BJ (cell line): ENCODE measurements around the gene GPT2. TPM values are rescaled to one million over a fixed set of nuclear protein-coding genes. Genes with fewer than 3 reads are reported as not detected.

ENCODE experiments used
- CTCF ChIA-PET: fragments of 350-600 bp; formaldehyde crosslinking; extraction: SDS; loops from one replicate; lab custom pipeline; 2021; ENCODE audit warnings: antibody characterized with exemption, inconsistent platforms; lab: Yijun Ruan, JAX
- POLR2A ChIA-PET: fragments of 300-600 bp; sonication (Branson Sonifier 250); formaldehyde crosslinking; extraction: SDS; loops from one replicate; lab custom pipeline; 2021; ENCODE audit warnings: antibody characterized with exemption; lab: Charles Lee
- DNase-seq: peaks from one replicate; pipeline ENCODE4 v3.0.0-alpha.2; 2011; ENCODE audit warnings: low read depth
- H3K27me3 ChIP-seq: 2 replicates; pipeline ENCODE4 v1.6.0; 2011; ENCODE audit warnings: low read length; ENCODE audit not compliant: control insufficient read depth, insufficient read depth
- H3K36me3 ChIP-seq: 2 replicates; pipeline ENCODE4 v1.5.1; 2011; ENCODE audit warnings: low read length; ENCODE audit not compliant: control insufficient read depth, insufficient read depth
- H3K4me3 ChIP-seq: 2 replicates; pipeline ENCODE4 v1.5.1; 2011; ENCODE audit warnings: low read depth, mild to moderate bottlenecking, control low read depth, low read length
- polyA plus RNA-seq: library from polyadenylated mRNA; depleted of rRNA; stranded (reverse); fragments of >200 nt; gene quantifications from 2 replicates; pipeline ENCODE4 v1.2.3, GENCODE V29; 2011
- TF ChIP-seq, protein P1 (sequence below): IDR thresholded peaks from 2 replicates; pipeline ENCODE4 v1.5.1; 2011; ENCODE audit warnings: low read depth, mild to moderate bottlenecking, control low read depth, inconsistent platforms, low read length, moderate library complexity; ENCODE audit not compliant: insufficient read depth

GPT2 gene
- polyA plus RNA-seq, 1 experiment, result 34.1 TPM

DNA sequence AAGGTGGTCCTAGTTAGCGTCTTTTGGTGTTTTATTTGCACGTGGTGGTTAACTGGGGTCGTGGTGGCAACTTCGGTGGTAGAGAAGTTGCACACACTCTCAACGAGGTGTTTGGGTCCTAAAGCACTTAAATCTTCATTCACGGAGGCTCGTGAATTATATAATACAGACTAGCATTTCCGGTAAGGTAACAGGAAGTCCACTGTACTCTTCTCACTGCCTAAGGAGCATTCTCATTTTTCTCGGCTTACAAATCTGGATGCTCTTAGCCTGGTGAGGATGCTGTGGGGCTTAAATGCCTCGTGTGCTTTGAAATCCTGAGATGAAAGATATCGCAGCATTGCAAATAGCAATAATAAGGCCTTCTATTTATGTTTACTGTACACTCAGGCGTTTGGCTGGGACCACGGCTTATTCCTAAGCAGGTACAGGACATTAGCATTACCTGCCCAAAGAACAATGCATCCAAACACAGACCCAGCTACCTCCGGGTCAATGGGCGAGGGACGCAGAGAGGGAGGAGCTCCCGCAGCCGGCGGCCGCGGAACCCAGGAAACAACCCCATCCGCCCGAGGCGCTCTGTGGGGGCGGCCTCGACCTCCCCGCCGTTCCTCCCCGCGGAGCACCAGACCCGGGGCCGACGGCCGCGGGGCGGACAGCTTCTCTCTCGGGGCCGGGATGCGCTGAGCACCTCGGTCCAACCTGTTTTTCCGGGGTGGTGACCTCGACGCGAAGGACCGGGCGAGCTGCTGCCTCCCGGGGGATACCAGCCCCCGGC is 88.5 kb downstream of the GPT2 start:
- POLR2A ChIA-PET, result no interaction called here
- Histone ChIP-seq H3K27me3 (no peaks in the 10 kb centered on the region), H3K4me3 (peak overlapping the region; percentile 97), H3K36me3 (peaks cover 7% of the 10 kb centered on the region)
- TF ChIP-seq, protein P1, sequence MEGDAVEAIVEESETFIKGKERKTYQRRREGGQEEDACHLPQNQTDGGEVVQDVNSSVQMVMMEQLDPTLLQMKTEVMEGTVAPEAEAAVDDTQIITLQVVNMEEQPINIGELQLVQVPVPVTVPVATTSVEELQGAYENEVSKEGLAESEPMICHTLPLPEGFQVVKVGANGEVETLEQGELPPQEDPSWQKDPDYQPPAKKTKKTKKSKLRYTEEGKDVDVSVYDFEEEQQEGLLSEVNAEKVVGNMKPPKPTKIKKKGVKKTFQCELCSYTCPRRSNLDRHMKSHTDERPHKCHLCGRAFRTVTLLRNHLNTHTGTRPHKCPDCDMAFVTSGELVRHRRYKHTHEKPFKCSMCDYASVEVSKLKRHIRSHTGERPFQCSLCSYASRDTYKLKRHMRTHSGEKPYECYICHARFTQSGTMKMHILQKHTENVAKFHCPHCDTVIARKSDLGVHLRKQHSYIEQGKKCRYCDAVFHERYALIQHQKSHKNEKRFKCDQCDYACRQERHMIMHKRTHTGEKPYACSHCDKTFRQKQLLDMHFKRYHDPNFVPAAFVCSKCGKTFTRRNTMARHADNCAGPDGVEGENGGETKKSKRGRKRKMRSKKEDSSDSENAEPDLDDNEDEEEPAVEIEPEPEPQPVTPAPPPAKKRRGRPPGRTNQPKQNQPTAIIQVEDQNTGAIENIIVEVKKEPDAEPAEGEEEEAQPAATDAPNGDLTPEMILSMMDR, result no peak
- CTCF ChIA-PET, result interaction anchor here (0.8 to 1.1 kb wide), 2 partner anchors 65 to 1192 kb away, joined by 3 to 4 read pairs; no protein-coding TSS in a partner anchor
- DNase-seq, result no peak

DNA sequence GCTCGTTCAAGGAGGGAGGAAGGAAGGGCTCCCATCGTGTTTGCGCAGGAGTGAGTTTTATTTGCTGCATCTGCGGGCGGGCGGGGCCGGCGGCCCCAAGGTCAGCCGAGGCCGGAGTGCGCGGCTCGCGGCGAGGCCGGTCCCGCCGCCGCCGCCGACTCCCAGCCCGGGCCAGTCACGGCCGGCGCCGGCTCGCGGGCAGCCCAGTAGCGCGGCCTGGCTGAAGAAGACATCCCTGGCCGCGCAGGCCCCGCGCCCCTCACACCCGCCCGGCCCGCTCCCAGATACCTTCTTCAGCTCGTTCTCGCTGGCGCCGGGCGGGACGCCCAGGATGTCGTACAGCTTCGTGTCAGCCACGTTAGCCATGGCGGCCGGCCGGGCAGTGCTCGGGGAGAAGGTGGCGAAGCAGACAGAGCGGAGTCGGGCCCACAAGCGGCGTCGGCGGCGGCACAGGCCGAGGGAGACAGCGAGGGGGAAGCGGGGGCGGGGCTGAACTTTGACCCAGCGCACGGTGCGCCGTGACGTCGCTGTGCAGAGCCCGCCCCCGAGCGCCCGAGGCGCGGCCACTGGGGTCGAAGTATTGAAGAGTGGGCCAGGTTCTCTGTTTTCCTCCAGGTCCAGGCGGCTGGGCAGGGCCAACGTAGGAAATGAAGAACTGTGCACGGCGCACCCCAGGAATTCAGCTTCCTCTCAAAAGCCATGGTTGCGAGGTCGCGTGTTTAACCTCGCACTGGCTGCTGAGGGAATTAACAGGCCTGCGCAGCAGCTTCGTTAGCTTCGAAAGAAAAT is 89.2 kb downstream of the GPT2 start, which contains the start of gene DNAJA2:
DNAJA2 (minus strand) TSS at position 468 of the 789 bp plus-strand sequence; CDS start at position 366, 102 bp downstream.
- peak within 1 kb of the TSS; percentile 97 for H3K4me3 ChIP-seq
- no peaks in the 10 kb centered on the region for H3K27me3 ChIP-seq
- peaks cover 7% of the 10 kb centered on the region for H3K36me3 ChIP-seq
- ChIA-PET POLR2A (interaction anchor here (0.6 kb wide), 1 partner anchor 8 kb away, joined by 8 read pairs; no protein-coding TSS in a partner anchor), CTCF (interaction anchor here (0.6 to 1.1 kb wide), 4 partner anchors 64 to 1714 kb away, joined by 3 to 4 read pairs (median 3); no protein-coding TSS in a partner anchor)
- DNase-seq, result peak; percentile 28
- TF ChIP-seq, protein P1, result no peak

DNA sequence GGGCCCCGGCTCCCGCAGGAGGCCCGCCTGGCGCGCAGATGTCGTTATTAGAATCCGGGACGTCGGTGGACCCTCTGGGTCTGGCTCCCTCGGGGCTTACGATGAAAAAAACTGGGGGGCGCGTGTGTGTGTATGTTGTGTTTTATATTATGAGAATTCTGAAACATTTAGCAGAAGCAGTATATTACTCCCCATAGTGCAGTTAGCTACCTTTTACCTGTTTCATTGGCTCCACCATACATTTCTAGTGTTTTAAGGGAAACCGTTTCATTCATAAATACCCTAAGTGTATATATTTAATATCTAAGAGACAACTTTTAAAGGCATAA is 89.8 kb downstream of the GPT2 start:
- H3K4me3 ChIP-seq, result peak overlapping the region; percentile 97
- no peak for DNase-seq
- H3K36me3 ChIP-seq, result peaks cover 6% of the 10 kb centered on the region
- TF ChIP-seq, protein P1, result no peak
- H3K27me3 ChIP-seq, result no peaks in the 10 kb centered on the region
- ChIA-PET POLR2A (interaction anchor here (0.6 kb wide), 1 partner anchor 9 kb away, joined by 8 read pairs; no protein-coding TSS in a partner anchor), CTCF (interaction anchor here (0.6 kb wide), 2 partner anchors 188 to 1713 kb away, joined by 3 read pairs; no protein-coding TSS in a partner anchor)

DNA sequence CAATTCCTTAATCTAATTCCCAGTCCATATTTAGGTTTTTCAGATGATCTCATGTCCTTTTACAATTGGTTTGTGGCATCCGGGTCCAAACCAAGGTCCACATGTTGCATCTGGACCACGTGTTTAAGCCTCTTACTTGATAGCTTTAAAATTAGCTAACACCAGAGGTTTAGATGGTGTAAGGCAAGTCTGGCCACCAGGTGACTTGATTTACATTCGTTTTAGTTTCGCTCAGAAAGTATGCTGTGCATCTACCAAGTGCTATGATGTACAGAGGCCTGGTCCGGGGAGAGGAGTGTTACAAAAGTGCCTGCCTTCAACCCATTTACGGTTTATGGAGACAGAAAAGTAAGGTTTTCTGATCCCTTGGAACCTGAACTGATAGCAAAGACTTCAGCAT is 90.2 kb downstream of the GPT2 start:
- no peak overlapping the region for H3K4me3 ChIP-seq
- no peak for DNase-seq
- POLR2A ChIA-PET, result interaction anchor here (0.6 kb wide), 1 partner anchor 9 kb away, joined by 8 read pairs; no protein-coding TSS in a partner anchor

More for the DNA sequence above, 90.2 kb downstream of the GPT2 start:
- TF ChIP-seq, protein P1, result 0 out of 2 replicates have a peak, but pooled peaks have one; percentile 4
- Histone ChIP-seq H3K27me3 (no peaks in the 10 kb centered on the region), H3K36me3 (peaks cover 6% of the 10 kb centered on the region)
- CTCF ChIA-PET, result interaction anchor here (0.6 kb wide), 1 partner anchor 62 kb away, joined by 3 read pairs; no protein-coding TSS in a partner anchor
